Stimulated activated CD8-positive, alpha-beta memory T cell treated with anti-CD3 and anti-CD28 coated beads, Interleukin-7, amount 100 ng/mL, for 1 hour (primary cell): ENCODE data around the gene CDKAL1.
"Not testable (repeated sequence)": the region's sequence is repeated elsewhere in the genome, so short reads cannot be mapped to it uniquely, and the experiment has no call there.

Experiments
- DNase-seq, 2 donors: peaks; one replicate each; pipeline ENCODE4 v3.0.0-alpha.2; 2020; ENCODE audit warnings: low read depth in 2 of 2

The CDKAL1 gene

DNA sequence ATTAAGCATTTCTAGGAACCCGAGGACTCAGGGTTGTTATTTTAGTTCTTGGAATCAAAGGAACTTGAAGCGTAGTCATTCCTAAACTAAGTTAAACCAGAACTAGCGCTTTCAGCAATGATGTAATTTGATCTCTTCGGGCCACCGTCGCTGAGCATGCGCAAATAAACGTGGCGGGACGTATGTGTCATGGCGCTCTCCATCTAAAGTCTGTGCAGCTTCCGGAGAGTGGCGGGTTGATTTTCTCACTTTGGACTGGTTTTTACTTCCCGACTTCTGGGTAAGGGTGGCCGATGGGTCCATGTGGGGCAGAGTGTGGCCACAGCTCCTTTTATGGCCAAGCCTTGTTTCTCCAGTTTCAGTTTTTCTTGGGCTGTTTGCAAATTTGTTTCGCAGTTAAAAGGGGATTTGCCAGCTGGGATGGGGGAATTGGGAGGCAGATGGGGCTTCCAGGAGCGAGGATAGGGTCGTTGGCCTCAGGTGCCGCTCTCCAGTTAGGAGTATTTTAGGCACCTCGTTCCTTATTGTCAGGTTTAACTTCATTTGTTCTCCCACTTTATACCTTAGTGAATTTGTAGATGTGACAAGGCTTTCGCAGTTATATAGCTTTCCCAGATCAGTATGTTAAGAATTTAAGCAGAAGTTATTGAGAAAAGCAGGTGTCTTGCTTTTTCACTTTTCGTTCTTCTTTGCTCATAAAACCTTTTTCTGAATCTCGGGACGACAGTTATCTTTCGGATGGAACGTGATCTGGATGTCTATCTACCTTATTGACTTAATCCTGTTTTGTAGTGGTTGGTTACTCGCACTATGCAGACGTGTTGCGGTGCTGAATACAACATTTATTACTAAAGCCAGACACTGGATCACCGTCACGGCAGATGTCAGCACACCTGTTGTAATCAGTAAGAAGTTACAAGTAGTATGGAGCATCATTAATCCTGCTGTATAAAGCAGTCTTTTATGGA is at the start of gene CDKAL1:
TSS of gene CDKAL1 (plus strand) at position 163 of the 968 bp plus-strand sequence. CDS start 11,894 bp downstream, outside the sequence.
- DNase-seq, result peak; percentile 74 to 78

DNA sequence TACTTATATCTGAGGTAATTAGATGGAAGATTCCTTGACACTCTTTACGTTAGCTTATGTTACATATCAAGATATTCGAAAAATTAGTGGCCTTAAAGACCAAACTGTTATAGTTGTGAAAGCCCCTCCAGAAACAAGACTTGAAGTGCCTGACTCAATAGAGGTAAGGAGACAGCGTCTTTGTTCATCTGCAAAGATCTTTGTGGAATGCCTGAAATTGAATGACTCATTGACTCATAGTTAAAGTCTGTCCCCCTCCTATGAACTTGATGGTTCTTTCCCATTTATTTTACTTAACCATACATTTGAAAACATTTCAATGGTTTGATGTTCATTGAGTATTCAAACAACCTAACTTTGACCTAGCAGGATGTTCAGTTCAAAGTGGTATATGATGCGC is 47.6 kb upstream of the CDKAL1 start:
- no peak for DNase-seq

DNA sequence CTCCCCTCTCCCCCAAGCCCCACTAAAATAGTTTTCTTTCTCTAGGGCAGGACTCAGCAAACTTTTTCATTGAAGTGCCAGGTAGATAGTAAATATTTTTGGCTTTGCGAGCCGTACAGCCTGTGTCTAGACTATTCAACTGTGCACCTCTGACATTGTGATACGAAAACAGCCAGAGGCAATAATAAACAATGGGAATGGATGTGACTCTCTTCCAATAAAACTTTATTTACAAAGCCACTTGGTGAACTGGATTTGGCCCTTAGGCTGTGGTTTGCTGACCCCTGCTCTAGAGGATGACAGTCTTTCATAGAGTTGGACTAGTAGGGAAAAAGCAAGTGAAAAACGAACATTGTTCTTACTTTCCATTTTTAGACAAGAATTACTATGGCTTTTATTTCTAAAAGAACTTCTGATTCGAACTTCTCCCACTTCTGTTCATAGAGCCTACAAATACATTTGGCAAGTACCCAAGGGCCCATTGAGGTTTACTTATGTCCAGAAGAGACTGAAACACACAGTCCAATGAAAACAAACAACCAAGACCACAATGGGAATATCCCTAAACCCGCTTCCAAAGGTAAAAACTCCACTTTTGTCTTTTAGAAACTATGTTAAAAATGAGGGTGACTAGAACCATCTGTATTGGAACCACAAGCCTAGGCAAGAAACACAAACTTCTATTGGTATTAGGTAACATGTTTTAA is 46.4 kb upstream of the CDKAL1 start:
- no peak for DNase-seq

DNA sequence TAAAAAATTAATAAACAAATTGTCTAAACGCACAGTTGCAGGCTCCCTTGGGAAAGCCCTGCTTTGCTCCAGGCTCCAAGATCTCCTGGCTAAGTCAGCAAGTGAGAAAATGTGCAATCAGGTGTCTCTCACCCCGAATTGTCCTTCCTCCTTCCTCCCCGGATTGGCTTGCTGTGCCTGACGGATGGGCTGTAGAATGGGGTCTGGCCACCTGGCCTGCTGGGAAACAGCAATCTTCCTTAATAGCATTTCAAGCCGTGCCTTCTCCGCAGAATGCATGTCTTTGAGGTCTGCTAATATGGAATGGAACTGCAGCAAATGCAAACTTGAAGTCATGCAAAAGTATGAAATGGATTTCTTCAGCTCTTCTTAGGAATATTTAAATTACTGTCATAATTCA is 43.7 kb upstream of the CDKAL1 start:
- no peak for DNase-seq

DNA sequence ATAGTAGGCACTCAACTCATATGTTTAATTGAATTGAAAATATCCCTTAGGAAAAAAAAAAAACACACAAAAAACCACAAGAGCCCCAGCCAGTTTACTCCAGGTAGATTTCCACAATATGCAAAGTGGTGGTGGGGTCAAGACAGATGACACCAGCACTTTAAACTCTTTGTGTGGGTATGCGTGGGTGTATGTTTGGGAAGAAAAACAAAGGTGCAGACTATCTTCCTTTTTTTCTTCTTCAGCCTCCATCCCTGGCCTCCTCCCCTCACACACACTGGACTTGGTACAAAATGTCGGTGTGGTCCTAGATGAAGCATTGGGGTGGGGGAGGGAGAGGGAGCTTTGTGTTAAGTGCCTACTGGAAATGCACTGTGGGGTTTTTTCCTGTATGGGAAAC is 42.2 kb upstream of the CDKAL1 start:
- DNase-seq, result no peak

DNA sequence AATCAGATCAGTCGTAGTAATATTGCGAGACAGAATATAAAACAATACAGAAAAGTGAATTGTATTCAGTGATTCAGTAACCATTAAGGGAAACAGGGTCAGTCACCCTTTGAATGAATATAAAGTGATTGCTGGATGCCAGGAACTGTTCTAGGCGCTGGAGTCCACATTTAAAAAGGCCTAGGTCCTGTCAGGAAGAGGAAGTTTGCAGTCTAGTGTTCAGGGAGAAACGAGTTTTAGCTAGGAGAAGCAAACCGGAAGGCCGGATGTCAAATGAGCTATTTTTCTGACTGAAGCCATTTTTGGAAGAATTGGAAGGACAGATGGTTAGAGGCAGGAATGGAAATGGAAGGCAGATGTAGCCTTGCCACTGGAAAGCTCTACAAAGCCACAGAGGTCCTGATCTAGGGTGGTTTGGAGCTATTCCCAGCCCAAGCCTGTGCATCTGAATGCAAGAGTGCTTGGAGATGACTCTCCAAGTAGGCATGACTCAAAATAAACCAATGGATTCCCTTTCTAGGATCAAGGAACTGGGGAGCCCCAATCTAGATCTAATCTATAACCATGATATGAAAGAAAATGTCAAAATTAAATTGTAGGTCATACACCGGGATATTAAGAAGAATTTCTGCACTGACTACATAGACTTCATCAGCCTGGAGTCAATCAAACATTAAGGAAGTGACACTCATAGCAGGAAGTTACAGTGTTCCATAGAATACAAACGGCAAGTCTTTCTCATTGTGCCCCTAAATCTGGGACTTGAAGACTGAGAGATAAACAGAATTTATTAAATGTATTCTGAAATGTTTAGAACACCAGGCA is 36.8 kb upstream of the CDKAL1 start:
- no peak for DNase-seq

DNA sequence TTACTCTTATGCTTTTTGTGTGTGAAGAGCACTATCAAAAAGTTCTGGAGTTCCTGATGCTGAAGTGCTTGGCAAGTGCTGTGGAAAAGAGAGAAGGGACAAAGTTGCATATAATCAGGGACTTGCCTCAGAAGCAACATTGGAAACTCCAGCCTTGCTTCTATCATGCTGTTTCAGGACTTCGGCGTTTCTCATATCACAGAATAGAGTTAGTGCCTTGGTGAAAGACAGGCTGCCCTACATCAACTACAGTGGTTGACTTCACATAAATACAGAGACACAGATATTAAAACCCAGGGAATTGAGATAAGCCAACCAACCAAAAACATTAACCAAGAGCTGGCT is 36.2 kb upstream of the CDKAL1 start:
- no peak for DNase-seq

DNA sequence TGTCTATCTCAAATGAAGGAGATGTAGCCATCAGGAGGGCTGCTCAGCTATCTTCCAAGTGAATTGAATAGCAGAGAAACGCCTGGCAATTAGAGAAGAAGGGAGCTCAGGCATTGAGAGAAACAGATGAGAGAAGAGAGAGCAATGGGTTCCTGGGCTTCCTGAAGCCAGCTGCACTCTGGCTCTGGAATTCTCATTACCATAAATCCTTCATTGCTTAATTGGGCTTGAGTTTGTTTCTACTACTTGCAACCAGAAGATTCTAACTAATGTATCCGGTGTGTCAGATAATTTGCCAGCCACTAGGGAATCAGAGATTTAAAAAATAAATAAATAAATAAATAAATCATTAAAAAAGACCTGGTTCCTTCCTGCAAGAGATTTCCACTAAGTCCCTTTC is 25.0 kb upstream of the CDKAL1 start:
- DNase-seq, result no peak

DNA sequence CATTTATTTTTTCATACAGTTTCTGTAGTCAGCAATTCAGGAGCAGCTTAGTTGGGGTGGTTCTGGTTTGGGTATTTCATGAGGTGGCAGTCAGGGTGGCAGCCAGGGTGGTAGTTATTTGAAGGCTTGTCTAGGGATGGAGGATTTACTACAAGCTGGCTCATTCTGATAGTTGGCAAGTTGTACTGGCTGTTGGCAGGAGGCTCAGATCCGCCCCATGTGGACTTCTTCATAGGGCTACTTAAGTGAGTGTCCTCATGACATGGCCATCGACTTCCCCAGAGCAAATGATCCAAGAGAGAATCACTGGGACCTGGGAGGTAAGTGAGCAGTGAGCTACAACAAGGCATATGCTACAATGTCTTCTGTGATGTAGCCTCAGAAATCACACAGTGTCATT is 22.4 kb upstream of the CDKAL1 start:
- DNase-seq, result no peak

DNA sequence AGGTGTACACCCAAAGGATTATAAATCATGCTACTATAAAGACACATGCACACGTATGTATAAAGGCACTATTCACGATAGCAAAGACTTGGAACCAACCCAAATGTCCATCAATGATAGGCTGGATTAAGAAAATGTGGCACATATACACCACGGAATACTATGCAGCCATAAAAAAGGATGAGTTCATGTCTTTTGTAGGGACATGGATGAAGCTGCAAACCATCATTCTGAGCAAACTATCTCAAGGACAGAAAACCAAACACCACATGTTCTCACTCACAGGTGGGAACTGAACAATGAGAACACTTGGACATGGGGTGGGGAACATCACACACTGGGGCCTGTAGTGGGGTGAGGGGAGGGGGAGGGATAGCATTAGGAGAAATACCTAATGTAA is 9.0 kb upstream of the CDKAL1 start:
- DNase-seq, result not testable (repeated sequence)

DNA sequence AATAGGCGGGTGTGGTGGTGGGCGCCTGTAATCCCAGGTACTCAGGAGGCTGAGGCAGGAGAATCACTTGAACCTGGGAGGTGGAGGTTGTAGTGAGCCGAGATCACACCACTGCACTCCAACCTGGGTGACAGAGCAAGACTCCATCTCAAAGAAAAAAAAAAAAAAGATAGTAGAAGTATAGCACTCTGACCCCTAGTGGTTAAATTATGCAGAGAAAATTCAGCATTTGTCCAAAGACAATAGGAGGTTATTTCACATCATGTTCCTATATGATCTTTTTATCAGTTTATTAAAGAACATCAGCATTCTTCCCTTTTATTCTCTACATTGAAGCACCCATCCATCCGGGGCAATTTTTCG is 5.2 kb upstream of the CDKAL1 start:
- not testable (repeated sequence) for DNase-seq

DNA sequence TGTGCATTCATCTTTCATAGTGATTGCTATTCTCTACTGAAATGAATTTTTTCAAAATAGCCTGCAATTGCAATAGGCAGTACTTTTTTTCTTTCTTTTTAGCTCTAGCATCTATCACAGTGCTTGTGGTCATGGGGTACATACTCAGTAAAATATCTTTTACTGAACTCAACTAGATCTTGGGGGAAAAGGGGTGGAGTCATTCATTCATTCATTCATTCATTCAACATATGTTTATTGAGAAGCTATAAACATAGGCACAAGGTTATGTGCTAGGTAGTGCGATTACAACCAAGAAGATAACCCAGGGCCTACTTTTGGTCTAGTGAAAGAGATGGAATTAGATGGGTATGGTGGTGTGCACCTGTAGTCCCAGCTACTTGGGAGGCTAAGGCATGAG is 1.4 kb upstream of the CDKAL1 start:
- DNase-seq, result no peak

DNA sequence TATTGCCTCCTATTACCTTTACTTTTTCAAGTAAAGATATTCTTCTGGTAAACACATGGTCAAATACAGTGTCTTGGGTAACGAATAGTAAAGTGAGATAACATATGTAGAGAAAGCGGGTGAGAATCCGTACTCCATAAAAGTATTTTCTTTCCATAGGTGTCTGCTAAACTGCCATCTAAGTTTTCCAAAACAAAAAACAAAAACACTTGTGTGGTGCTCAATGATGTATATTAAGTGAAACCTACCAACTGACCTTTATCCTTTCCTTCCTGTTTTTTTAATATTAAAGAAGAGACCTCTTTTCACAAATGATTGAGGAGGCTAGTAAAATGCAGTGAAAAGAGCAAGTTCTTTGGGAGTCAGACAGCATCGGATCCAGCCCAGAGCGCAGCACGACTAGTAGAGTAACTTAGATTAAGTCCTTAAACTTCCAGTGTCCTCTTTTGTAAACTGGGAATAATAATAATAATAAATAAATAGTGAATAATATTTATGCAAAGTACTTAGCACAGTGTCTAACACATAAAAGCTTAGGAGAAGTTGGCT is 437 bp upstream of the CDKAL1 start:
- DNase-seq, result no peak

DNA sequence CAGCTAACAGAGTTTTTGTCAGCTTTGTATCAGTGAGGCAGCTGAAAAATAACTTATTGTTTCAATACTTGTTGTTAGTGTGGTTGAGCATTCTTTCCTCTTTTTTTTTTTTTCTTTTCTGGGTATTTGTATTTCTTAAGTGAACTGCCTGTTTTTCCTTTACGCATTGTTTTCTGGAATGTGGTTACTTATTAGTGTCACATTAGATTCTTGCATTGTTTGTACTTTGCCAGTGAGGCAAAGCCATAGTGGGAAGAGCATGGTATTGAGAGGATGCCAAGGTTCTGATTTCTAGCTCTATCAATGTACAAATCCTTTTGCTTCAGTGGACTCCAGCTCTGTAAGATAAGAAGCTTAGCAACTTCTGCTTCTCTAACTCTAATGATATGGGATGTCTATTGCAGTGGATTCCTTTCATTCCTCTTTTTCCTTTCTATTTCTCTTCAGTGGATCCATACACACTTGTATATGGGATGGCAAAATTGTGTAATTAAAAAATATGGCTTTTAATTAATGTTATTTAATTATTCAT is 3.9 kb downstream of the CDKAL1 start:
- DNase-seq, result no peak

DNA sequence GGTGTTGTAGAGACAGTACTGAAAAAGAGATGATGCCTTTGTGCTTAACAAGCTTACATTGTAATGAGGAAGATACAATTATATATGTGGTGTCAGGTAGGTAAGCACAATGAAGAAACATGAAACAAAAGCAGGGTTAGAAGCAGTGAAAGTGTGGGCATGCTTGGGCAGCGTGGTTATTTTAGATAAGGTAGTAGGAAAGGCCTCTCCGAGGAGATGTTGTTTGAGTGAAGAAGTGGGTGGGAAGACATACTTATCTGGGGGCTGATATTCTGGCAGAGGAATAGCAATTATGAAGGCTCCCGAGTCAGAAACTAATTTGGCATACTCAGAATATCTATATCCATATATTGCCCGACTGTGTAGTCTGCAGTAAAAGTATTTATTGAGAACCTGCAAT is 4.7 kb downstream of the CDKAL1 start:
- no peak for DNase-seq

DNA sequence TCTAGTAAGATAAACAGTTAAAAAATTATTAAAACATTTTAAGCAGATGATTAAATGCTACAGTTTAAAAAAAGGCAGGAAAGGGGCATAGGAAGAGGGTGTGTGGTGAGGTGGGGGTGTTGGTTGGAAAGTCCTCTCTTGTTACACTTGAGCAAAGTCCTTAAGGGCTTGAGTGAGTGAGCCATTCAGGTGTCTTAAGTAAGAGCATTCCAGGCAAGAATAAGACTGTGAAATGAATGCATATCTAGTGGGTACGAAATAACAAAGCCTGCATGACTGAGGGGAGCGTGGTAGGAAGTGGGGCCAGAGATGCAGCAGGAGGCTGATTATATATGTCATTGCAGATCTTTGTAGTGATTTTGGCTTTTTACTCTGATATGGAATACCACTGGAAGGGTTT is 5.1 kb downstream of the CDKAL1 start:
- no peak for DNase-seq

DNA sequence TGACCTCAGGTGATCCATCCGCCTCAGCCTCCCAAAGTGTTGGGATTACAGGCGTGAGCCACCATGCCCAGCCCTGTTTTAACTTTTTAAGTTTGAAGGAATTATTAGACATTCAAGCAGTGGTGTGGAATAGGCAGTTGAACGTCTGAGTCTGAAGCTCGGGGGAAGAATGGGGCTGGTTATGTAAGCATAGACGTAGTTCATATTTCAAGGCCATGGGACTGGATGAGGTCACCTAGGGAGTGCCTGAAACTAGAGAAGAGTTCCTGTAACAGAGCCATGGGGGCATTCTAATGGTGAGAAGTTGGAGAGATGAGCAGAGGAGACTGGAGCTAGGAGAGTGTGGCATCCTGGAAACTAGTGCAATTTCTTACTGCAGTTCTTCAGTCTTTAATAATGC is 6.4 kb downstream of the CDKAL1 start:
- DNase-seq, result no peak

DNA sequence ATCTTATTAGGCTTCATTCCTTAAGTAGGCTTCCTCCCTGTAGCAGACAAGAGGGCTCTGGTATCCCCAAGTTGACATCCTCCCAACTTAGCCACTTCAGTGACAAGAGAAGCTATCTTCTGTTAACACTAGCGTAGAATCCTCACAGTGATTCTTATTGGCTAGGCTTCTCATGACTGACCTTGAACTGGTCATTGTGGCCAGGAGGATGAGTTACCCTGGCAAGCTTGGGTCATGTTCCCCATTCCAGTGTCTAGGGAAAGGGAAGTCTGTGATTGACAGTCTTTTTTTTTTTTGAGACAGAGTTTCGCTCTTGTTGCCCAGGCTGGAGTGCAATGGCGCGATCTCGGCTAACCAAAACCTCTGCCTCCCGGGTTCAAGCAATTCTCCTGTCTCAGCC is 7.1 kb downstream of the CDKAL1 start:
- no peak for DNase-seq

DNA sequence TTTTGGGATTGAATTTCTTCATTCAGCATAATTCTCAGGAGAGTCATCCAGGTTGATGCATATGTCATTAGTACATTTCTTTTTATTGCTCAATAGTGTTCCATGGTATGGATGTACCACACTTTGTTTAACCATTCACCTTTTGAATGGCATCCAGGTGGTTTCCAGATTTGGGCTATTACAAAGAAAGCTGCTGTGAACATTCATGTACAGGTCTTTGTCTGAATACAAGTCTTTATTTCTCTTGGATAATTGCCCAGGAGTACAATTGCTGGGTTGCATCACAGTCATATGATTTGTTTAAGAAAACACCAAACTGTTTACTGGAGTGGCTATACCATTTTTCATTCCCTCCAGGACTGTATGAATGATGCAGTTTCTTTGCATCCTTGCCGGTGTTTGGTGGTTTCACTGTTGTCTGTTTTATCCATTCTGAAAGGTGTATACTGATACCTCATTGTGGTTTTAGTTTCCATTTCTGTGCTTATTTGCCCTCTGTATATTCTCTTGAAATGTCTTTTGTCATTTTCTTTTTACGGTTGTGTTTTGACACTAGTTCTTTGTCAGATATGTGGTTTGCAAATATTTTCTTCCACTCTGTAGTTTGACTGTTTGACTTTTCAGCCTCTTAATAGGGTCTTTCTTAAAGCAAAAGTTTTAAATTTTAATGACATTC is 8.8 kb downstream of the CDKAL1 start:
- DNase-seq, result no peak

DNA sequence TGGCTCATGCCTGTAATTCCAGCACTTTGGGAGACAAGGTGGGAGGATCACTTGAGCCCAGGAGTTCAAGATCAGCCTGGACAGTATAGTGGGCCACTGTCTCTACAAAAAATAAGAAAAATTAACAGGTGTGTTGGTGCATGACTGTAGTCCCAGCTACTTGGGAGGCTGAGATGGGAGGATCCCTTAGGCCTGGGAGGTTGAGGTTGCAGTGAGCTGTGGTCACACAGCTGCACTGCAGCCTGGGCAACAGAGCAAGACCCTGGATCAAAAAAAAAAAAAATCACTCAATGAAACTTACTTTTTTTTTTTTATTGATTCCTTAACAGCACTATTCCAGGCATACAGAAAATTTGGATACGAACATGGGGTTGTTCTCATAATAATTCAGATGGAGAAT is 14.0 kb downstream of the CDKAL1 start:
- DNase-seq, result no peak

DNA sequence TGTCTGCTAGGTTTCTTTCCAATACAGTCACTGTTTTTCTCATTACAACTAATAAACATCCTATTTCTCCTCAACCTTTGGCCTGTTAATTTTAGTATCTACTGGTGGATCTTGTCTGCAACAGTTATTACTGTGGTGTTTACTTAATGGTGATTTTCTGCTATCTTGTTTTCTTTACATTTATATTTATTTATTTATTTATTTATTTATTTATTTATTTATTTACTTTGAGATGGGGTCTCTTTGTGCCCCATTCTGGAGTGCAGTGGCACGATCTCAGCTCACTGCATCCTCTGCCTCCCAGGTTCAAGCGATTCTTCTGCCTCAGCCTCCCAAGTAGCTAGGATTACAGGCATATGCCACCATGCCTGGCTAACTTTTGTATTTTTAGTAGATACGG is 15.1 kb downstream of the CDKAL1 start:
- not testable (repeated sequence) for DNase-seq
